Activated T-cell treated with anti-CD3 and anti-CD28 coated beads for 48 hours (primary cell): ENCODE measurements around the gene VASN.

Source experiments
- DNase-seq: peaks from one replicate; pipeline ENCODE4 v3.0.0-alpha.2; 2020; ENCODE audit warnings: low read depth

Gene VASN

DNA sequence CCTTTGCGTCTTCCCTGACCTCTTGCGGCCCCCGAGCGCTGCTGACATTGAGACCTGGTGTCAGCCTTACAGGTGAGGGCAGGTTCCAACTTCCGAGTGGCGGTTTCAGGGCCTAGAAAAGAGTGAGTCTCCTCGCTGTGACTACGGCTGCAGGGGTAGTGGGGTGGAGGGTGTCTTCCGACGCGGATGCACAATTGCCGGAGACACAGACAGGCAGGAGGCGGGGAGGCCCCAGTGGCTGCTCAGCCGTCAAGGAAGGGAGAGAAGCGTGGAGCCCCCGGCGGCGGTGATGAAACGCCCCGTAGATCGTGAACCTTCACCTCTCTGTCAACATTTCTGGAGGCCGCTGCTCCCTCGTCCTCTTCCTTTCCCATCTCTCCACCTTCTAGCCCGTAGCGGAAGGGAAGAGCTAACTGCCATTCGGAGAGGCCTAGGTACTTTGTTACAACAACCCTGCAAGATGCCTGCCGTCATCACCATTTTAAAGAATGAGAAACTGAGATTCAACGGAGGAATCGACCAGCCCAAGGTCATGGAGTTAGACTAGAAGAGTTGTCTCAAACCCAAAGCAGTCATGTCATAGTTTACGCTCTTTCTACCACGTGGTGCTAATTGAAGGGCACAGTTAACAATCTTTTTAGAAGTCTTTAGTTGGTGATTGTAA lies 54.5 kb downstream of the VASN start:
- no peak for DNase-seq

DNA sequence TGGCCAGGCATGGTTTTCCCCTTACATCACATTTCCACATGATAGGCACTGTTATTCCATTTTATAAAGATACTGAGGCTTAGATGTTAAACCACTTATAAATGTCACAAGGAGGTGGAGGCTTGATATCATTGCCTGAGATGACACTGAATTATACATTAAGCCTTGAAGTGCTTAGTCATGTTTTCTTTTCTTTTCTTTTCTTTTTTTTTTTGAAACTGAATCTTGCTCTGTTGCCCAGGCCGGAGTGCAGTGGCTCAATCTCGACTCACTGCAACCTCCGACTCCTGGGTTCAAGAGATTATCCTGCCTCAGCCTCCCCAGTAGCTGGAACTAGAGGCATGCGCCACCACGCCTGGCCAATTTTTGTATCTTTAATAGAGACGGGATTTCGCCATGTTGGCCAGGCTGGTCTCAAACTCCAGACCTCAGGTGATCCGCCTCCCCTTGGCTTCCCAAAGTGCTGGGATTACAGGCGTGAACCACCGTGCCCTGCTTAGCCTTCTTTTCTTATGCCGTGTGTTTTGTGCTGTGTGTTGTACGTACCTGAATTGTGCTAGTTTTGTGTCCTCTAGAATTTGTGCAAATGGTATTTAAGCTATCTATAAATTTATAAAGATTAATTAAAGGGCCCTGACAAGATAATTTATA lies 55.2 kb downstream of the VASN start:
- no peak for DNase-seq

DNA sequence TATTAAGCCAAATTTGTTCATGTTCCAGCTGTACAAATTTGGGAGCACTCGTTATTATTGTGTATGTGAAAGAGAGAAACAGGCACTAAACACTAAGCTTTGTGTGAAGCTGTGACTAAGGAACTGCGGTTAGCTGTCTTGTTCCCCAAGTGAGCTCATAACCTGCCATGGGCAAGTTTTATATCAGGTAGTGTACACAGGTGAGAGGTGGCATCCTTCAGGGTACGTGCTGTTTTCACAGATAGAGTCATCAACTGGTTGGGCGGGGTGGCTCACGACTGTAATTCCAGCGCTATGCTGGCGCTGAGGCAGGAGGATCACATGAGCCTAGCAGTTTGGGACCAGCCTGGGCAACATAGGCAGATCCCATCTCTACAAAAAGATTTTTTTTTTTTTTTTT lies 56.9 kb downstream of the VASN start:
- DNase-seq: no peak

DNA sequence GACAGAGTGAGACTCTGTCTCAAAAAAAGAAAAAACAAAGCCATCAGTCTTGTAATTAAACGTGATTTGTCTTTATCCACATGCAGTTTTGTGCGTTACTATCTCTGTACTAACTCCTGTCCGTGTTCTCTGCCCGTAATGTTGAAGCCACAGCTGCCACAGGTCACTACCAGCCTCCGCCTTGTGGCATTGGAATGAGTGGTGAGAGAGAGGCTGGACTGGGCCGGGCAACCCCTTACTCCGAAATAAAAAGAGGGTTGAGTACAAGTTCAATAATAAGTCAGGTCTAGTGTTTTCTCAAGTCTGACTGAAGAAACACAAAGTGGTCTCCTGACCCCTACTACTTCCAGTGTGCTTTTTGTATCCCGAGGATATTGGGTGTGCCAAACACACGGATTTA lies 59.4 kb downstream of the VASN start:
- no peak for DNase-seq
